Thoracic aorta (tissue), 2 donors: ENCODE data around the gene SPOCK1. TPM values are rescaled to one million over a fixed set of nuclear protein-coding genes. Genes with fewer than 3 reads are reported as not detected.

Experiments
- ATAC-seq: fragments of 150-250 bp; one replicate; pipeline ENCODE4 v1.8.0; 2017; ENCODE audit warnings: low read depth; ENCODE audit not compliant: insufficient number of reproducible peaks, low FRiP score
- DNase-seq: peaks from one replicate; pipeline ENCODE4 v3.0.0-alpha.2; 2020; ENCODE audit warnings: low spot score
- H3K27ac ChIP-seq, 2 donors: fragments of 200-600 bp; sonication (generic); 1 replicate in 1 of 2; 2 replicates in 1 of 2; pipeline ENCODE4 v1.5.1; 2016; ENCODE audit warnings: mild to moderate bottlenecking in 2 of 2, moderate library complexity in 2 of 2
- H3K27me3 ChIP-seq: fragments of 200-600 bp; sonication (generic); replicated peaks from 2 replicates; pipeline ENCODE4 v1.6.0; 2016; ENCODE audit warnings: mild to moderate bottlenecking; ENCODE audit not compliant: insufficient read depth
- H3K36me3 ChIP-seq: fragments of 200-600 bp; sonication (generic); one replicate; pipeline ENCODE4 v1.5.1; 2016
- H3K4me1 ChIP-seq, 2 donors: fragments of 200-600 bp; sonication (generic); 1 replicate in 1 of 2; 2 replicates in 1 of 2; pipeline versions ENCODE4 v1.5.1 to v1.6.0; 2016; ENCODE audit warnings: low read depth in 2 of 2, mild to moderate bottlenecking in 1 of 2; ENCODE audit not compliant: control insufficient read depth in 1 of 2
- H3K4me3 ChIP-seq: fragments of 200-600 bp; sonication (generic); 2 replicates; pipeline ENCODE4 v1.5.1; 2016; ENCODE audit warnings: mild to moderate bottlenecking
- H3K9me3 ChIP-seq: fragments of 200-600 bp; sonication (generic); 2 replicates; pipeline ENCODE4 v1.5.1; 2016
- total RNA-seq, 2 donors: library from RNA; depleted of rRNA; stranded (reverse); fragments of >200 nt; gene quantifications; one replicate each; pipeline versions ENCODE4 v1.1.0 to v1.2.3, GENCODE V29; 2016
- TF ChIP-seq, protein P1 (sequence below): fragments of 200-600 bp; sonication (generic); IDR thresholded peaks from one replicate; pipeline ENCODE4 v1.5.1; 2019; ENCODE audit warnings: antibody characterized with exemption

Gene SPOCK1
- total RNA-seq, 2 donors from 2014 or later: 25.2 to 43.2 TPM

DNA sequence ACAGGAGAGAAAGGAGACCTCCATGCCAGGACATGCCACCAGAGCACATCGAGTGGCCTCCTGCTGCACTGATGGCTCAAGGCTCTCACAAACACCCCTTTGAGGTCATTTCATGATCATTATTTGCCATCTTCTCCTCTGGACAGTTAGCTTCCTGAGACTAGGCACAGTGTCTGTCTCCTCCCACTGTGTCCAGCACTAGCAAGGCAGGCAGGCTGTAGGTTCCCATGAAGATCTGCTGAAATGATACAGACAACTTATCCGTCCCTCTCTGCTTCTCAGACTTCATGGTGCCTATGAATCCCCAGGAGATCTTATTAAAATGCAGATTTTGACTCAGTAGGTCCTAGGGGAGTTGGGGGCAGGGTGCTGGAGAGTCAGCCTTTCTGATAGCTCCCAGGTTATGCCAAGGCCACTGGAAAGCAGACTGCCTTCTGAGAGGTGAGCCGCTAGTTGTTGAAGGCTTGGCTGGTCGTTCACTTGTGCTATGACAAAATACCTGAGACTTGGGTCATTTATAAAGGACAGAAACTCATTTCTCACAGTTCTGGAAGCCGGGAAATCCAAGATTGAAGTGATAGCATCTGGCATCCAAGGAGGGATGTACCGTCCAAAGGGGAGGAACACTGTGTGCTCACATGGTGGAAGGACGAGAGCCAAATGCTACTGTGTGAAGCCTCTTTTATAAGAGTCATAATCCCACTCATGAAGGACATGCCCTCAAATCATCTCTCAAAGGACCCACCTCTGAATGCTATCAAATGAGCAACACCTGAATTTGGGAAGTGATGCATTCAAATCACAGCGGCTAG lies 183.4 kb downstream of the SPOCK1 start:
- Histone ChIP-seq H3K9me3 (no peaks in the 10 kb centered on the region), H3K4me3 (no peak overlapping the region), H3K27ac (no peak overlapping the region), H3K36me3 (no peaks in the 10 kb centered on the region), H3K27me3 (no peaks in the 10 kb centered on the region), H3K4me1 (peaks cover 19 to 31% of the 10 kb centered on the region in 2 donors)
- ATAC-seq (no peak), DNase-seq (no peak)
- TF ChIP-seq, protein P1, sequence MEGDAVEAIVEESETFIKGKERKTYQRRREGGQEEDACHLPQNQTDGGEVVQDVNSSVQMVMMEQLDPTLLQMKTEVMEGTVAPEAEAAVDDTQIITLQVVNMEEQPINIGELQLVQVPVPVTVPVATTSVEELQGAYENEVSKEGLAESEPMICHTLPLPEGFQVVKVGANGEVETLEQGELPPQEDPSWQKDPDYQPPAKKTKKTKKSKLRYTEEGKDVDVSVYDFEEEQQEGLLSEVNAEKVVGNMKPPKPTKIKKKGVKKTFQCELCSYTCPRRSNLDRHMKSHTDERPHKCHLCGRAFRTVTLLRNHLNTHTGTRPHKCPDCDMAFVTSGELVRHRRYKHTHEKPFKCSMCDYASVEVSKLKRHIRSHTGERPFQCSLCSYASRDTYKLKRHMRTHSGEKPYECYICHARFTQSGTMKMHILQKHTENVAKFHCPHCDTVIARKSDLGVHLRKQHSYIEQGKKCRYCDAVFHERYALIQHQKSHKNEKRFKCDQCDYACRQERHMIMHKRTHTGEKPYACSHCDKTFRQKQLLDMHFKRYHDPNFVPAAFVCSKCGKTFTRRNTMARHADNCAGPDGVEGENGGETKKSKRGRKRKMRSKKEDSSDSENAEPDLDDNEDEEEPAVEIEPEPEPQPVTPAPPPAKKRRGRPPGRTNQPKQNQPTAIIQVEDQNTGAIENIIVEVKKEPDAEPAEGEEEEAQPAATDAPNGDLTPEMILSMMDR: no peak

DNA sequence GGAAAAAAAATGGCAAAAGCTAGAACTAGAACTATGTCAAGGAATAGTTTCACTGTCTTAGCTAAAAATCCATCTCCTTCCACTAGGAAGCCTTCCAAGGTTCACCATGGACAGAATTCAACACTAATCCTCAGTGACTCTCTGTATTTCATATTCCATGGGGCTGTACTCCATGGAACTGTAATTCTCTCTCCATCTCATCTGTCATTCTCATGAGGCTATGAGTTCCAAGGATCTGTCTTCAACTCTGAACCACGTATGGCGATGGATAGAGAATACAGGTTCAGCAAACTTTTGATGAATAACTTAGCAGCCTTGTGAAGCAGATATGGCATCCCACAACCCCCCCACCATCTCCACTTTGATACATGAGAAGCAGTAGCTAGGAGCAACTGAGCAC lies 184.0 kb downstream of the SPOCK1 start:
- H3K4me3 ChIP-seq: no peak overlapping the region
- DNase-seq (no peak), ATAC-seq (no peak)
- H3K9me3 ChIP-seq: no peaks in the 10 kb centered on the region
- peaks cover 22 to 37% of the 10 kb centered on the region in 2 donors for H3K4me1 ChIP-seq
- no peak overlapping the region for H3K27ac ChIP-seq
- no peaks in the 10 kb centered on the region for H3K27me3 ChIP-seq
- H3K36me3 ChIP-seq: no peaks in the 10 kb centered on the region
- TF ChIP-seq, protein P1: no peak

DNA sequence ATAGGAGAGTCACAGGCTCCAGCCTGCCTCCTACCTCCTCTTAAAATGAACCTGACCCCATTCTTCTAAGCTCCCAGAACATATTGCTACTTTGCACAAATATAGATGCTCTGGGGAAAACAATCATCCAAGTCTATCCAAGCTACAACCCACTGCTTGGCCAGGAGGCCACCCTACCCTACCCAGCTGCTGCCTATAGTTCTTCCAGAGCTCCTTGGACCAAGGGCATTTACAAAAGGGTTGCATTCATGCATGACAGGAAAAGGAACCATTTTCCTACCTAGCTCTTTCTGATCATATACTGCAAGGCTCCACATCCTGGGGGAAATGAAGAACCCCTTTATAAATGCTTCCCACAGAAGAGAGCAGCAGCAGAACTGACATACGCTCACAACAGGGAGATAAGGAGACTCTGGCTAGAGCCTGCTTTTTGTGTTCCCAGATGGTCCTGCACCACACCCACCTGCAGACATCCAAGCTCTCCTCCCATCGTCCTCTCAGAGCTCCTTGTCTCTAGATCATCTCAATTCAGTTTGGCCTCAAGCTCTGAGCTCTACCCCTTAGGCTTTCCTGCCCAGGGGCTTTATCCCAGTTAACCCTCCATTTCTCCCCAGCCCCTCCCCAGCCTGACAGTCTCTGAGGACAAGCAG lies 185.5 kb downstream of the SPOCK1 start:
- H3K36me3 ChIP-seq: no peaks in the 10 kb centered on the region
- no peaks in the 10 kb centered on the region for H3K27me3 ChIP-seq
- TF ChIP-seq, protein P1: no peak
- H3K9me3 ChIP-seq: no peaks in the 10 kb centered on the region
- peaks cover 22 to 48% of the 10 kb centered on the region in 2 donors for H3K4me1 ChIP-seq
- DNase-seq (no peak), ATAC-seq (no peak)
- H3K4me3 ChIP-seq: no peak overlapping the region
- no peak overlapping the region for H3K27ac ChIP-seq

DNA sequence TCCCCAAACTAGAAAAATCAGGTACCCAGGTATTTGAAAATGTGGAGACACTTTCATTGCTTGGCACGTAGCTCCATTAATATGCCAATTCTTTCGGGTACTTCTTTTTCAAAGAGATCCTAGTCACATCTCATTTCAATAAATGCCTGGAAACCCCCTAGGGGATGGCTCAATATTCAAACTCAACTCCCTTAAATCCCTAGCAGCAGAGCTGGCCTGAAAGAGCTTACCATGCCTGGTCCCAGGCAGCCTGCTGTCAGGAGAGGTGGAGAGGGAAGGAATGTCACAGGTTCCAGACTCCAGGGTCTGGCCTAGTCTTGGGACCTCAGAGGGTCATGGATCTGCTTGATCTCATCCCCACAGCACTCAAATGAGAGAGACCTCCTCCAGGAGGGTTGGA lies 187.1 kb downstream of the SPOCK1 start:
- Histone ChIP-seq H3K36me3 (no peaks in the 10 kb centered on the region), H3K27me3 (no peaks in the 10 kb centered on the region), H3K4me3 (no peak overlapping the region), H3K27ac (no peak overlapping the region), H3K9me3 (no peaks in the 10 kb centered on the region), H3K4me1 (peaks cover 20 to 41% of the 10 kb centered on the region in 2 donors)
- no peak for ATAC-seq
- TF ChIP-seq, protein P1: no peak
- no peak for DNase-seq

DNA sequence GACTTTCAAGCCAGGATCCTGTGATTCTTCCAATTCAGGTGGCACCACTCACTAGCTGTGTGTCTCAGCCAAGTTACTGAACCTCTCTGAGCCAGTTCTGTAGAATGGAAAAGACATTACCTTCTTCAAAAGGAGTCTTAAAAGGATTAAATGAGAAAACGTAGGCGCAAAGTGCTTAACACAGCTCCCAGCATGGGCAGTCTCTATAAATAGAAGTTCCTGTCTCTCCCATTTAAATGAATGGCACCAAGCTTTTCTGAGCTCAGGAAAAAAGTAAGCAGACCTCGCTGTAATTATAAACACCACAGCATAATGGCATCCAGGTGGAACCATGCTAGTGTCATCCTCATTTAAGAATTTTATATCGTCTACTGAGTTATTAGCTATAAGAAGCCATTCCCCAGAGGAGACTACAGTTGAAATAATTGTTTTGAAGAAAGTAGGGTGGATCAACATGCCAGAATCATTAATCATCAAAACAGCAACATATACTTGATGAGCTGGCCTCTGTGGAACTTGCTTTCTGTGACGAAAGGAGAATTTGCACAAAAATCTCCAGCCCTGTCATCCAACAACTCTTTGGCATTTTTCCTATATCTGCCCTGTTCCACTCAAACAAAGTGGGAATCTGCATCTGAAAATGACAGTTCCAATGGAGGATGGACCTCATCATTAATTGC lies 188.9 kb downstream of the SPOCK1 start:
- H3K4me3 ChIP-seq: no peak overlapping the region
- no peaks in the 10 kb centered on the region for H3K36me3 ChIP-seq
- peaks cover 8 to 23% of the 10 kb centered on the region in 2 donors for H3K4me1 ChIP-seq
- DNase-seq (no peak), ATAC-seq (peak; percentile 66)
- H3K9me3 ChIP-seq: no peaks in the 10 kb centered on the region
- TF ChIP-seq, protein P1: no peak
- no peaks in the 10 kb centered on the region for H3K27me3 ChIP-seq
- H3K27ac ChIP-seq: peak overlapping the region in 1 of 2 donors; percentile 38
